SKM-1 treated with dmso at 0.1 percent for 144 hours (cell line): ENCODE results near the gene INO80D.
"Not testable (repeated sequence)": the region's sequence is repeated elsewhere in the genome, so short reads cannot be mapped to it uniquely, and the experiment has no call there.

Experiments
- DNase-seq: peaks from one replicate; lab custom pipeline; 2025; ENCODE audit not compliant: unreplicated experiment; lab: John Stamatoyannopoulos, UW

INO80D gene

DNA sequence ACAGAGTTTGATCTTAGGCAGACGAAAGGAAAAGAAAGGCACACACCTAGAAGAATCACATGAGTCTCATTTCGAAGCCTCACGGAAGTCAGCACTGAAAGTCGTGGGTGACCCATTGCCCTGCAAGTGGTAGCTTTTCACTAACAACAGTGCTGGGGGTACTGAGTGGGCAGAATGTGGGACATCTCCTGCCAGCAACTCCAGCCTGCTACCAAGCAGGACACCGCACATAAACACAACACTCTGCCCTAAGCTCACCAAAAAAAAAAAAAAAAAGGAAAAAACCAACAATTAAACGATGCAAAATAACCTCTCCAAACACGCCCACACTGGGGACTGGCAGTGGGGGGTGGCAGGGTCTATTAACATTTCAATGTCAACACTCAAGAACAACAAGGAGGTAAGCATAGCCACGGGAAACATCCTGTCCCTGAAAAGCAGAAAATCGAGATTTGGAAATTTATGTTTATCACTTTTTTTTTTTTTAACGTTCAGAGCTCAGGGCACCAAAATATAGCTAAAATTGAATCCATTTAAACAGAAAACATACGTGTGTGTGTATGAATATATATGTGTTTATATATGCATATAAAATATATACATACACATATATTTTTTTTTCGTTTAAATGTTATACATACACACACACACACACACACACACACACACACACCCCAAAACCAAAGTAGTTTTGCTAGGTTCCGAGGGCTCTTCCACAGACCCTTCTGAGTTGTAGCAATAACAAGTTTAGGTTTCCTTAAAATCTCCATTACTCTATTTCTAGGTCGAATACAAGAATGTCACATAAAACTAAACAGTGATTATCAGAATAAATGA lies 2.2 kb downstream of the INO80D start:
- no peak for DNase-seq

DNA sequence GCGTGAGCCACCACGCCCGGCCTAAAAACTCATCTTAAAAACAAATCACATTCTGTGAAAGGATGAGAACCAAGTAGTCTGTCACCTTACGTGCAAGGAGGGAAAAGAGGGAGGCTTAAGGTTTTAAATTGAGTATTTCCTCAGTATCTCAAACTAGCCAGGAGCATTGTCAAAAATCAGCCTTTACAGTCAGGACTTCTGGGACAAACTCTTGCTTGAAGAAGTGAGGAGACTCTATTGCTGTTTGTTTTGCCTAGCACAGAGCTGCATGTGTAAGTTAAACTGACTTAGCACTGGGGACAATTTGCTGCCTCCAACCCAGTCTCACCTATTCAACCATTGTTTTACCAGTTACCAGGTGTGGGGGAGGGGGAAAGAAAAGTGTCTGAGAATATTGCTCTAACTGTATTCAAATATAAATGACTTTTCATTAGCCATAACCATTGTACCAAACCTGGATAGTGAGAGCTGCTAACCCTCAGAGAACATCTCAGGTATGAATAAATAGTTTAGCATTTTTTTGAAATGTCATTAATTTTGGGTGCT lies 3.6 kb downstream of the INO80D start:
- DNase-seq: no peak

GRCh38 chr2:206080927-206081326 lies 5.0 kb downstream of the INO80D start:
- DNase-seq: no peak

DNA sequence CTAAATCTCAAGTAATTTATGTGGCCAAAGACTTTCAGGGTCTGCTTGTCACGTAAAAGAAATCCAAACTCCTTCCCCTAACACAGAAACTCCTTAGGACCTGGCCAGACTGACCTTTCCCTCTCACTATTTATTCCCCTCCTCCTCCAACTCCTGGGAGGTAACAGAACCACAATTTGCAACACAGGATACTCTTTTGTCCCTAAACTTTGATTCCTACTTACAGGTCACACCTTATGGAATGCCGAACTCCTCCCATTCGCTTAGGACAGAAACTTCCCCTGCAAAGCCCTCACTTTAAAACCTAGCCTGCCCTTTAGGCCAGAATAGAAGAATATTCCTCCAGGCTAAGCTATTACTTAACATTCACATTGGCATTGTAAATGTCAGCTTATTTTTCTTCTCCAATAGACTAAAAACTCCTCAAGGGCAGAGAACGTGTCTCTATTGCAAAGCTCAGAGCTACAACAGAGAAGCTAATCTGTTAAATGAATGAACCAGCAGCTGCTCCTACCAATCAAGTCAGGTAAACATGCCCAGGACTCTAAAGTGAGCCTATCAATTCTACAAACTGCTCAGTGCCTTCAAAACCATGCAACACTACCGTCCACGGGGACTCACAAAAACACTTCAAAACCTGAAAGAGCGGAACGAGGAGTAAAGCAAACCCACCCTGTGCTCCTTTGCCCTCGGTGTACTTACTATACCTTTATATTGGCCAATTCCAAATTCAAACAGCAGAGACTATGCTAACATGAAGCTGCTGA lies 6.1 kb downstream of the INO80D start:
- DNase-seq: no peak

DNA sequence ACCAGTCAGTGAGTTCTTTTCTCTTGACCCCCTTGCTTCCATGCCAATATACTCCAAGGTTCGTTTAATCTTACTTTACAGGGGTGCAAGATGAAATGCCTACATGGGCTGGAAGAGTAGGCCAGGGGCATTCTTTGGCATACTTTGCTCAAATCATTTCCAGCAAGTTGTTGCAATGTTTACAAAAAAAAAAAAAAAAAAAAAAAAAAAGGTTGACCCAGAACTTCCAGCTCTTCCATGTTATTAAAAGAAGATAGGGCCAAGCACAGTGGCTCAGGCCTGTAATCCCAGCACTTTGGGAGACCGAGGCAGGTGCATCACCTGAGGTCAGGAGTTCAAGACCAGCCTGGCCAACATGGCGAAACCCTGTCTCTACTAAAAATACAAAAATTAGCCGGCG lies 8.1 kb downstream of the INO80D start:
- DNase-seq: not testable (repeated sequence)

DNA sequence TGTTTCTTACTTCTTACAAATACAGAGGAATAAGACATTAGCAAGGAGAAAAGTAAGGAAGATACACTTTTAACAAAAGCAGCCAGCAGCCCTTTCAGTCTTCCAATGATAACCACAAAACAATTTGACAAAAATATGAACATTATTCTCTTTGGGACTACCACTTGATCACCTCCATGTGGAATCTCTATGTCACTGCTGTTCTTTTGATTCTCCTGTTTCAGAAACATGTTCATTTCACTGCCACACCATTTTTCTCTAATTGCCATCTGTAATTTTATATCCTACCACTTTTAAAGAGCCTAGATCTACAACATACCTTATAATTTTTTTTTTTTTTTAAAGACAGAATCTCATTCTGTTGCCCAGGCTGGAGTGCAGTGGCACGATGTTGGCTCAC lies 10.9 kb downstream of the INO80D start:
- no peak for DNase-seq

DNA sequence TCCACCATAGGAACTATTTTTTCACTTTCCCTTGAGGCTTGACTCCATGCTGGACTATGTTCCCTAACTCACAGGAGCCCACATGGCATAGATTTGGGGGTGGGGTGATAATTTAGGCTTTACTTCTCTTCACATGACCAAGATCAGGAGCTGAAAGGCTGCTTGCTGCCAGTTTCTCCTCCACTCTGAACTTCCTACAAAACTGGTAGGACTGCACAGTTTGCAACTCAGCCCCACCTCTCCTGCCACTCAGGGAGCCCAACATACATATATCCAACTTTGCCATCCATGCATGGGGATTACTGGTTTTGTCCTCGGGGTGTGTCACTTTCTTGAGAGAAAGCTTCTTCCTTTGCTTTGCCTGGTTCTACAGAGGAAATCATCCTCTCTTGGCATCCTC lies 14.2 kb downstream of the INO80D start:
- no peak for DNase-seq

GRCh38 chr2:206069417-206069816 lies 16.6 kb downstream of the INO80D start:
- DNase-seq: no peak

GRCh38 chr2:206068207-206068606 lies 17.8 kb downstream of the INO80D start:
- DNase-seq: no peak

GRCh38 chr2:206064077-206064476 lies 21.9 kb downstream of the INO80D start:
- no peak for DNase-seq

DNA sequence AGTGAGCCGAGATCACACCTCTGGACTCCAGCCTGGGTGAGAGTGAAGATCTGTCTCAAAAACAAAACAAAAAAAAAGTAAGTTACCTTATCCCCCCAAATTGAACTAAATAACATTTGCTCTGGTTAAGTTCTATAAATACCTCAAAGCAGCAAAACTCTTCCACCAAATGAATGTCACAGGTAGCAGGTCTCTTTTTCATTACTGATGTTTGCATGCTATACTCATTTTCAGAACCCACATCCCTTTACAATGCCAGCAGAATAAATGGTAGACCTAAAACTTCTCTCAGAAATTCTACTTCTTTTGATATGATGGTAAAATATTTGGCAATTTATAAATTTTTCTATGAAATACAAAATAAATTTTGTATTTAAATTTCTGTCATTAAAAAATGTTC lies 22.3 kb downstream of the INO80D start:
- no peak for DNase-seq

DNA sequence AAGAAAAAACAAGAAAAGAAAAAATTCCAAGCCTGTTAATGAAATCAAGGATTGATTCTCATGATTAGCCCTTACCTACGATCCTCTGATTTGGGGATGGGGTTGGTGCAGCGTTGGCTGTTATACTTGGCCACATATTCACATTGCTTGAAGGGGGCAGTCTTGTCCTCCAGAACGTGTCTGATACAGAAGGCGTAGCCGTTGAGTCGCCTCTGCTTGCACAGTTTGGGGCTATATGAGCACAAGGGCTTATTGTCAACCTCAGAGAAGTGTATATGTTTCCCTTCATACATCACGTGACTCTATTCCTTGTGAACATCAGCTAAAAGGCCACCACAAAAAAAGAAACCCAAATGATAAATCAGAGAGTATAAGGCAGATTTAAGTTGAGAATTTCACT lies 23.2 kb downstream of the INO80D start:
- DNase-seq: no peak

DNA sequence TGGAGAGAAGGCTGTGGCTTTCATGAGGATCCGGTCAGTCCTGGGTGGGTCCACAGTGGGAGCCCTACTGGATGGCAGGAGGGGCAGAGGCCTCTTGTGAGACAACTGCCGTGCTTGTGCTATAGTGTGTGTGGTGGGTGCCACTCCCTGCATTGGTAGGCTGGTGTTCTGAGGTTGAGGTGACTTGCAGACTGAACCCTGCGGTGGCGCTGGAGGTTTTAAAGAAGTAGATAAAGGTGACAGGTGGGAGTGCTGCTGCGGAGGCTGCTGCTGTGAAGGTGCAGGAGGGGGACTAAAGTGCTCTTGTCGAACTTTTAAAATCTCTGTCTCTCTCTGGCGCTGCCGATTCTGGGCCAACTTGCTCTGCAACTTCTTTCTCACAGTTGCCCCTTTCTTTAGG lies 29.7 kb downstream of the INO80D start:
- DNase-seq: no peak

GRCh38 chr2:206054952-206055351 lies 31.0 kb downstream of the INO80D start:
- no peak for DNase-seq

GRCh38 chr2:206051912-206052311 lies 34.1 kb downstream of the INO80D start:
- no peak for DNase-seq

- no peak for DNase-seq
Observed at GRCh38 chr2:206049392-206049791, 36.6 kb downstream of the INO80D start.

- DNase-seq: no peak
Observed at GRCh38 chr2:206045251-206045650, 40.7 kb downstream of the INO80D start.

- DNase-seq: no peak
Observed at GRCh38 chr2:206040525-206040924, 45.4 kb downstream of the INO80D start.

DNA sequence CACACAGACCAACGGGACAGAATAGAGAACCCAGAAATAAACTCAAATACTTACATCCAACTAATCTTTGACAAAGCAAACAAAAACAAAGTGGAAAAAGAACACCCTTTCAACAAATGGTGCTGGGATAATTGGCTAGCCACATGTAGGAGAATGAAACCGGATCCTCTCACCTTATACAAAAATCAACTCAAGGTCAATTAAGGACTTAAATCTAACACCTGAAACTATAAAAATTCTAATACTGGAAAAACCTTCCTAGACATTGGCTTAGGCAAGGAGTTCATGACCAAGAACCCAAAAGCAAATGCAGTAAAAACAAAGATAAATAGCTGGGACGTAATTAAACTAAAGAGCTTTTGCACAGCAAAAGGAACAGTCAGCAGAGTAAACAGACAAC lies 50.6 kb downstream of the INO80D start:
- not testable (repeated sequence) for DNase-seq

DNA sequence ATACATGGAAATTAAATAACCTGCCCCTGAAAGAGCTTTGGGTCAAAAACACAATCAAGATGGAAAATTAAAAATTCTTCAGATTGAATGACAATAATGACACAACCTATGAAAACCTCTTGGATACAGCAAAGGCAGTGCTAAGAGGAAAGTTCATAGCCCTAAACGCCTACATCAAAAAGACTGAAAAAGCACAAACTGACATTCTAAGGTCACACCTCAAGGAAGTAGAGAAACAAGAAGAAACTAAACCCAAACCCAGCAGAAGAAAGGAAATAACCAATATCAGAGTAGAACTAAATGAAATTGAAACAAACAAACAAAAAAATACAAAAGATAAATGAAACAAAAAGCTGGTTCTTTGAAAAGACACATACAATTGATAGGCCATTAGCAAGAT lies 52.5 kb downstream of the INO80D start:
- DNase-seq: not testable (repeated sequence)

DNA sequence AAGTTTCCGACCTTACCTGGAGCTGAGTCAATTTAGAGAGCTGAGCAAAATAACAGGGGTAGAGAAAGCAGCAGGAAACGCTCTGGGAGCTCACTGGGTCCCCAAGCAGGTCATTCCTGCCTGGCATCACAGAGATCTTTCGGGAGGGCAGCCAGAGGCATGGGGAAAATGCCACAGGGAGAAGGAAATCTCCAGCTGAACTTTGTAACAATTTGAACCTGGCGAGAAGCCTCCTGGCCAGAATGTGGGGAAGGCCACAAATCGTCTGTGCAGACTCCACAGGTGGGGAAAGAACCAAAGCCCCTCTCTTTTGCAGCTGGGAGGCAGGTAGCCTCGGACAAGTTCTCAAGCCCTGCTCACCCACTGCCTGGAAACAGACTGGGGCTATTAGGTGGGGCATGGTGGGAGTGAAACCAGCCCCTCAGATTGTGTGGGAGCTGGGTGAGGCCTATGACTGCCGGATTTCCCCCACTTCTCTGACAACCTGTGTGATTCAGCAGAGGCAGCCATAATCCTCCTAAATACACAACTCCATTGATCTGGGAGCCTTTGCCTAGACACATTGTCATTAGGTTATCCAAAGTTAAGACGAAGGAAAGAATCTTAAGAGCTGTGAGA lies 53.9 kb downstream of the INO80D start:
- no peak for DNase-seq
